ENCODE results near the gene HPGD. TPM values are rescaled to one million over a fixed set of nuclear protein-coding genes. Genes with fewer than 3 reads are reported as not detected.
A peak's percentile ranks its signal among the peaks of the same experiment; 100 is the strongest.
"Not testable (repeated sequence)": the region's sequence is repeated elsewhere in the genome, so short reads cannot be mapped to it uniquely, and the experiment has no call there.

Gene HPGD
- polyA plus RNA-seq, 4 donors: 60.9 to 399 (median 161) TPM

- peak overlapping the region in 1 of 3 donors; percentile 76 for H3K27ac ChIP-seq (ENCODE audit: low read depth in 1 of 3, low read length in 2 of 3)
- FAIRE-seq: no peak
- H3K36me3 ChIP-seq (ENCODE audit: control insufficient read depth in 3 of 3, insufficient read depth in 2 of 3, low read depth in 1 of 3, low read length in 3 of 3): peaks cover 2 to 7% (median 3%) of the 10 kb centered on the region in 3 donors
- no peak overlapping the region for H3K4me3 ChIP-seq (ENCODE audit: low read depth in 1 of 3, low read length in 3 of 3)
- WGBS, 3 donors: 15 to 43% (median 23%) methylated on average over 3 of the region's 3 CpGs
- no peaks in the 10 kb centered on the region for H3K9me3 ChIP-seq (ENCODE audit: control insufficient read depth in 2 of 2, insufficient read depth in 1 of 2, low read depth in 1 of 2, low read length in 1 of 2)
- H3K4me1 ChIP-seq (ENCODE audit: control insufficient read depth in 3 of 3, insufficient read depth in 2 of 3, low read depth in 1 of 3, low read length in 2 of 3): peaks cover 0 to 7% (median 2%) of the 10 kb centered on the region in 3 donors
- DNase-seq: peak in 1 of 2 donors; percentile 83
- no peaks in the 10 kb centered on the region for H3K27me3 ChIP-seq (ENCODE audit: control insufficient read depth in 3 of 3, insufficient read depth in 3 of 3, low read length in 3 of 3)
Observed at GRCh38 chr4:174505007-174505406, 17.3 kb downstream of the HPGD start.

- Histone ChIP-seq H3K27me3 (ENCODE audit: control insufficient read depth in 3 of 3, insufficient read depth in 3 of 3, low read length in 3 of 3) (no peaks in the 10 kb centered on the region), H3K36me3 (ENCODE audit: control insufficient read depth in 3 of 3, insufficient read depth in 2 of 3, low read depth in 1 of 3, low read length in 3 of 3) (peaks cover 0 to 7% (median 0%) of the 10 kb centered on the region in 3 donors), H3K27ac (ENCODE audit: low read depth in 1 of 3, low read length in 2 of 3) (peak overlapping the region; percentile 25 to 68 (median 57)), H3K4me1 (ENCODE audit: control insufficient read depth in 3 of 3, insufficient read depth in 2 of 3, low read depth in 1 of 3, low read length in 2 of 3) (peaks cover 2 to 22% (median 4%) of the 10 kb centered on the region in 3 donors), H3K9me3 (ENCODE audit: control insufficient read depth in 2 of 2, insufficient read depth in 1 of 2, low read depth in 1 of 2, low read length in 1 of 2) (no peaks in the 10 kb centered on the region), H3K4me3 (ENCODE audit: low read depth in 1 of 3, low read length in 3 of 3) (no peak overlapping the region)
- DNase-seq (peak; percentile 80 to 94), FAIRE-seq (peak; percentile 23)
- WGBS, 3 donors: 18 to 64% (median 19%) methylated on average over 3 of the region's 3 CpGs
Observed at GRCh38 chr4:174503079-174503715, 19.1 kb downstream of the HPGD start.

- DNase-seq (peak; percentile 92 to 93), FAIRE-seq (peak; percentile 51)
- H3K27me3 ChIP-seq (ENCODE audit: control insufficient read depth in 3 of 3, insufficient read depth in 3 of 3, low read length in 3 of 3): no peaks in the 10 kb centered on the region
- peaks cover 0 to 3% (median 2%) of the 10 kb centered on the region in 3 donors for H3K36me3 ChIP-seq (ENCODE audit: control insufficient read depth in 3 of 3, insufficient read depth in 2 of 3, low read depth in 1 of 3, low read length in 3 of 3)
- no peaks in the 10 kb centered on the region for H3K9me3 ChIP-seq (ENCODE audit: control insufficient read depth in 2 of 2, insufficient read depth in 1 of 2, low read depth in 1 of 2, low read length in 1 of 2)
- whole genome bisulfite sequencing, 3 donors: 12 to 50% (median 21%) methylated on average over 3 of the region's 3 CpGs
- no peak overlapping the region for H3K4me3 ChIP-seq (ENCODE audit: low read depth in 1 of 3, low read length in 3 of 3)
- H3K4me1 ChIP-seq (ENCODE audit: control insufficient read depth in 3 of 3, insufficient read depth in 2 of 3, low read depth in 1 of 3, low read length in 2 of 3): peaks cover 0 to 37% (median 9%) of the 10 kb centered on the region in 3 donors
- H3K27ac ChIP-seq (ENCODE audit: low read depth in 1 of 3, low read length in 2 of 3): peak overlapping the region in 2 of 3 donors; percentile 26 to 87
Observed at GRCh38 chr4:174496631-174497432, 25.5 kb downstream of the HPGD start.

GRCh38 chr4:174495626-174496025 lies 26.7 kb downstream of the HPGD start:
- H3K9me3 ChIP-seq (ENCODE audit: control insufficient read depth in 2 of 2, insufficient read depth in 1 of 2, low read depth in 1 of 2, low read length in 1 of 2): no peaks in the 10 kb centered on the region
- no peak for DNase-seq
- H3K4me3 ChIP-seq (ENCODE audit: low read depth in 1 of 3, low read length in 3 of 3): no peak overlapping the region
- H3K4me1 ChIP-seq (ENCODE audit: control insufficient read depth in 3 of 3, insufficient read depth in 2 of 3, low read depth in 1 of 3, low read length in 2 of 3): peaks cover 0 to 37% (median 9%) of the 10 kb centered on the region in 3 donors
- H3K27ac ChIP-seq (ENCODE audit: low read depth in 1 of 3, low read length in 2 of 3): peak overlapping the region in 1 of 3 donors; percentile 7
- FAIRE-seq: no peak
- peaks cover 0 to 3% (median 2%) of the 10 kb centered on the region in 3 donors for H3K36me3 ChIP-seq (ENCODE audit: control insufficient read depth in 3 of 3, insufficient read depth in 2 of 3, low read depth in 1 of 3, low read length in 3 of 3)
- no peaks in the 10 kb centered on the region for H3K27me3 ChIP-seq (ENCODE audit: control insufficient read depth in 3 of 3, insufficient read depth in 3 of 3, low read length in 3 of 3)
- 36 to 52% (median 42%) methylated on average over 2 of the region's 2 CpGs for WGBS, 3 donors

- FAIRE-seq (no peak), DNase-seq (no peak)
- peaks cover 0 to 3% (median 2%) of the 10 kb centered on the region in 3 donors for H3K36me3 ChIP-seq (ENCODE audit: control insufficient read depth in 3 of 3, insufficient read depth in 2 of 3, low read depth in 1 of 3, low read length in 3 of 3)
- H3K4me3 ChIP-seq (ENCODE audit: low read depth in 1 of 3, low read length in 3 of 3): no peak overlapping the region
- H3K27ac ChIP-seq (ENCODE audit: low read depth in 1 of 3, low read length in 2 of 3): peak overlapping the region in 1 of 3 donors; percentile 68
- no peaks in the 10 kb centered on the region for H3K9me3 ChIP-seq (ENCODE audit: control insufficient read depth in 2 of 2, insufficient read depth in 1 of 2, low read depth in 1 of 2, low read length in 1 of 2)
- H3K4me1 ChIP-seq (ENCODE audit: control insufficient read depth in 3 of 3, insufficient read depth in 2 of 3, low read depth in 1 of 3, low read length in 2 of 3): peaks cover 0 to 35% (median 9%) of the 10 kb centered on the region in 3 donors
- 60 to 80% (median 73%) methylated on average over 3 of the region's 3 CpGs for WGBS, 3 donors
- H3K27me3 ChIP-seq (ENCODE audit: control insufficient read depth in 3 of 3, insufficient read depth in 3 of 3, low read length in 3 of 3): no peaks in the 10 kb centered on the region
Observed at GRCh38 chr4:174494726-174495125, 27.6 kb downstream of the HPGD start.

GRCh38 chr4:174494146-174494545 lies 28.1 kb downstream of the HPGD start:
- H3K36me3 ChIP-seq (ENCODE audit: control insufficient read depth in 3 of 3, insufficient read depth in 2 of 3, low read depth in 1 of 3, low read length in 3 of 3): peaks cover 0 to 3% (median 2%) of the 10 kb centered on the region in 3 donors
- DNase-seq (peak in 1 of 2 donors; percentile 50), FAIRE-seq (peak; percentile 73)
- H3K4me1 ChIP-seq (ENCODE audit: control insufficient read depth in 3 of 3, insufficient read depth in 2 of 3, low read depth in 1 of 3, low read length in 2 of 3): peaks cover 0 to 29% (median 8%) of the 10 kb centered on the region in 3 donors
- no peak overlapping the region for H3K27ac ChIP-seq (ENCODE audit: low read depth in 1 of 3, low read length in 2 of 3)
- no peaks in the 10 kb centered on the region for H3K27me3 ChIP-seq (ENCODE audit: control insufficient read depth in 3 of 3, insufficient read depth in 3 of 3, low read length in 3 of 3)
- no peaks in the 10 kb centered on the region for H3K9me3 ChIP-seq (ENCODE audit: control insufficient read depth in 2 of 2, insufficient read depth in 1 of 2, low read depth in 1 of 2, low read length in 1 of 2)
- no peak overlapping the region for H3K4me3 ChIP-seq (ENCODE audit: low read depth in 1 of 3, low read length in 3 of 3)

- WGBS, 3 donors: 25 to 38% (median 33%) methylated on average over 3 of the region's 3 CpGs
- Histone ChIP-seq H3K4me3 (ENCODE audit: low read depth in 1 of 3, low read length in 3 of 3) (no peak overlapping the region), H3K4me1 (ENCODE audit: control insufficient read depth in 3 of 3, insufficient read depth in 2 of 3, low read depth in 1 of 3, low read length in 2 of 3) (peaks cover 0 to 11% (median 5%) of the 10 kb centered on the region in 3 donors), H3K9me3 (ENCODE audit: control insufficient read depth in 2 of 2, insufficient read depth in 1 of 2, low read depth in 1 of 2, low read length in 1 of 2) (no peaks in the 10 kb centered on the region), H3K36me3 (ENCODE audit: control insufficient read depth in 3 of 3, insufficient read depth in 2 of 3, low read depth in 1 of 3, low read length in 3 of 3) (peaks cover 0 to 3% (median 2%) of the 10 kb centered on the region in 3 donors), H3K27ac (ENCODE audit: low read depth in 1 of 3, low read length in 2 of 3) (no peak overlapping the region), H3K27me3 (ENCODE audit: control insufficient read depth in 3 of 3, insufficient read depth in 3 of 3, low read length in 3 of 3) (no peaks in the 10 kb centered on the region)
- FAIRE-seq: no peak
- no peak for DNase-seq
Observed at GRCh38 chr4:174490451-174490961, 31.8 kb downstream of the HPGD start.

- not testable (repeated sequence) for H3K27me3 ChIP-seq (ENCODE audit: control insufficient read depth in 3 of 3, insufficient read depth in 3 of 3, low read length in 3 of 3); H3K4me3 ChIP-seq (ENCODE audit: low read depth in 1 of 3, low read length in 3 of 3); H3K27ac ChIP-seq (ENCODE audit: low read depth in 1 of 3, low read length in 2 of 3); H3K4me1 ChIP-seq (ENCODE audit: control insufficient read depth in 3 of 3, insufficient read depth in 2 of 3, low read depth in 1 of 3, low read length in 2 of 3); FAIRE-seq; DNase-seq; H3K9me3 ChIP-seq (ENCODE audit: control insufficient read depth in 2 of 2, insufficient read depth in 1 of 2, low read depth in 1 of 2, low read length in 1 of 2); H3K36me3 ChIP-seq (ENCODE audit: control insufficient read depth in 3 of 3, insufficient read depth in 2 of 3, low read depth in 1 of 3, low read length in 3 of 3)
- 90 to 93% (median 90%) methylated on average over 10 of the region's 10 CpGs for WGBS, 3 donors
Observed at GRCh38 chr4:174488368-174488767, 33.9 kb downstream of the HPGD start.
